Naive thymus-derived CD4-positive, alpha-beta T cell (primary cell): ENCODE results near the gene NEMP2. TPM values are rescaled to one million over a fixed set of nuclear protein-coding genes. Genes with fewer than 3 reads are reported as not detected.

ENCODE experiments used
- ATAC-seq: fragments of 150-1000 bp; cut with Tn5 transposase; 2 replicates; pipeline ENCODE4 v1.10.0; 2021; ENCODE audit warnings: mild to moderate bottlenecking, moderate library complexity
- CTCF ChIA-PET: fragments of 350-600 bp; sonication (Branson Sonifier 250); formaldehyde crosslinking; loops from one replicate; lab custom pipeline; 2021; ENCODE audit warnings: antibody characterized with exemption; lab: Charles Lee
- POLR2A ChIA-PET: fragments of 350-600 bp; sonication (Branson Sonifier 250); formaldehyde crosslinking; loops from one replicate; lab custom pipeline; 2021; ENCODE audit warnings: antibody characterized with exemption, inconsistent platforms; lab: Charles Lee
- DNase-seq, 9 donors: peaks; one replicate each; pipeline versions ENCODE4 v3.0.0 to v3.0.0-alpha.2; 2020 to 2022; ENCODE audit warnings: mixed read lengths in 1 of 9
- H3K27ac ChIP-seq: one replicate; pipeline ENCODE4 v1.7.0; 2013; ENCODE audit warnings: mild to moderate bottlenecking, low read depth, low read length, moderate library complexity
- H3K27me3 ChIP-seq, 2 donors: one replicate each; pipeline ENCODE4 v1.7.0; 2013; ENCODE audit warnings: low read length in 2 of 2, mild to moderate bottlenecking in 2 of 2, moderate library complexity in 2 of 2; ENCODE audit not compliant: control insufficient read depth in 2 of 2, insufficient read depth in 2 of 2
- H3K36me3 ChIP-seq, 3 experiments: 1 replicate in 2 of 3; 2 replicates in 1 of 3; pipeline ENCODE4 v1.7.0; 2013; ENCODE audit warnings: low read length in 3 of 3, mild to moderate bottlenecking in 3 of 3, moderate library complexity in 1 of 3; ENCODE audit not compliant: insufficient read depth in 3 of 3, control insufficient read depth in 2 of 3
- H3K4me1 ChIP-seq, 2 donors: one replicate each; pipeline ENCODE4 v1.7.0; 2013; ENCODE audit warnings: low read length in 2 of 2, mild to moderate bottlenecking in 2 of 2, moderate library complexity in 1 of 2; ENCODE audit not compliant: control insufficient read depth in 2 of 2, insufficient read depth in 2 of 2
- H3K4me3 ChIP-seq: 2 replicates; pipeline ENCODE4 v1.7.0; 2013; ENCODE audit warnings: mild to moderate bottlenecking, low read length
- H3K9me3 ChIP-seq, 3 experiments: 1 replicate in 2 of 3; 2 replicates in 1 of 3; pipeline ENCODE4 v1.7.0; 2013; ENCODE audit warnings: low read length in 3 of 3; ENCODE audit not compliant: control insufficient read depth in 2 of 3
- H3K27ac Mint-ChIP-seq, 9 donors: one replicate each; pipeline ENCODE4 v1.8.0; 2020 to 2022; ENCODE audit warnings: mixed read lengths in 9 of 9, mild to moderate bottlenecking in 8 of 9, moderate library complexity in 5 of 9, inconsistent platforms in 2 of 9
- H3K27me3 Mint-ChIP-seq, 5 donors: one replicate each; pipeline ENCODE4 v1.8.0; 2021 to 2022; ENCODE audit warnings: mixed read lengths in 5 of 5, mild to moderate bottlenecking in 1 of 5
- H3K36me3 Mint-ChIP-seq, 5 donors: one replicate each; pipeline ENCODE4 v1.8.0; 2020 to 2022; ENCODE audit warnings: mixed read lengths in 5 of 5, mild to moderate bottlenecking in 3 of 5, inconsistent platforms in 1 of 5
- H3K4me1 Mint-ChIP-seq, 7 donors: one replicate each; pipeline ENCODE4 v1.8.0; 2020 to 2022; ENCODE audit warnings: mixed read lengths in 7 of 7, mild to moderate bottlenecking in 3 of 7, inconsistent platforms in 1 of 7
- H3K4me3 Mint-ChIP-seq, 10 donors: one replicate each; pipeline ENCODE4 v1.8.0; 2020 to 2022; ENCODE audit warnings: mild to moderate bottlenecking in 10 of 10, mixed read lengths in 10 of 10, moderate library complexity in 6 of 10, inconsistent platforms in 2 of 10
- H3K9me3 Mint-ChIP-seq, 11 donors: one replicate each; pipeline ENCODE4 v1.8.0; 2020 to 2022; ENCODE audit warnings: mixed read lengths in 11 of 11, mild to moderate bottlenecking in 4 of 11, inconsistent platforms in 1 of 11, moderate library complexity in 1 of 11
- intact Hi-C, 2 donors: fragments of 100-400 bp; cut with micrococcal nuclease; formaldehyde crosslinking; loops; one replicate each; pipeline ENCODE4 v1.15.1; 2023
- polyA plus RNA-seq, 2 donors: library from polyadenylated mRNA; unstranded; fragments of 300-500 nt; fragmentation: Illumina TruSeq; gene quantifications; one replicate each; pipeline ENCODE4 v1.2.3, GENCODE V29; 2021
- total RNA-seq, 6 experiments: library from RNA in 5 of 6; stranded (reverse) in 5 of 6; gene quantifications; 1 replicate in 5 of 6; 2 replicates in 1 of 6; pipeline ENCODE4 v1.2.3 and lab custom pipeline; 2021 to 2026

Gene NEMP2
- total and polyA plus RNA-seq, 7 experiments from 2014 or later: 10.0 to 30.8 (median 17.3) TPM

DNA sequence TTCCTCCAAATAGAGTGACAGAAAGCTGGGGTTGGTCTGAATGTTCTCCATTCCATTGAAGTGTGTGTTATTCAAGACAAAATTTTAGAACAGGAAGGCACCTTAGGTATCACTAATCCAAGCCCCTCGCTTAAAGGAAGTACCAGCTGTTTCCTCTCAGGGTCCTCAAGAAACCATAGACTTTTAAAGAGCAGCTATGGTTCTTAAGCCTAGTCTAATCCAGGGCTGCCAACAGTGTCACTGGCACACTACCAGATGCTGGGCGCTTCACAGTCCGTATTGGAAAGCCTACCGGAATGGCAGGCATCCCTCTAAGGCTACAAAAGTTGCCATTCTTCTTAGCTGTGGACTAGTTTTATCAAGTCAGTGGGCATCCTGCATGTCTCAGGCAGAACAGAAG lies 1.9 kb downstream of the NEMP2 start:
- no peaks in the 10 kb centered on the region for H3K27me3 ChIP-seq
- ATAC-seq (no peak), DNase-seq (no peak)
- H3K4me3 Mint-ChIP-seq: peak overlapping the region; percentile 30 to 99 (median 97)
- no peak overlapping the region for H3K4me3 ChIP-seq
- H3K4me1 Mint-ChIP-seq: peaks cover 30 to 82% (median 79%) of the 10 kb centered on the region in 7 donors
- H3K36me3 ChIP-seq: peaks cover 0 to 2% (median 0%) of the 10 kb centered on the region in 3 experiments
- CTCF ChIA-PET: interaction anchor here (0.5 to 1.2 kb wide), 2 partner anchors 125 to 414 kb away, joined by 3 read pairs; no protein-coding TSS in a partner anchor
- H3K9me3 ChIP-seq: no peaks in the 10 kb centered on the region
- peaks cover 0 to 31% (median 0%) of the 10 kb centered on the region in 5 donors for H3K36me3 Mint-ChIP-seq
- H3K9me3 Mint-ChIP-seq: peaks cover 0 to 12% (median 5%) of the 10 kb centered on the region in 11 donors
- intact Hi-C loops: loop anchor here (1.0 to 10.0 kb wide), 8 partner anchors 16 to 1082 kb away; partner anchors contain the start of genes ANKAR (in 1 of the 2), HIBCH (in 1 of the 2), OSGEPL1 (in 1 of the 2) and STAT1 (in 1 of the 2)
- peak overlapping the region; percentile 26 to 100 (median 99) for H3K27ac Mint-ChIP-seq
- peaks cover 20 to 36% of the 10 kb centered on the region in 2 donors for H3K4me1 ChIP-seq
- H3K27ac ChIP-seq: peak overlapping the region; percentile 96
- no peaks in the 10 kb centered on the region for H3K27me3 Mint-ChIP-seq
- POLR2A ChIA-PET: interaction anchor here (0.6 to 3.5 kb wide), 14 partner anchors 9 to 155 kb away, joined by 3 to 50 read pairs (median 3); partner anchors contain the start of gene MFSD6

DNA sequence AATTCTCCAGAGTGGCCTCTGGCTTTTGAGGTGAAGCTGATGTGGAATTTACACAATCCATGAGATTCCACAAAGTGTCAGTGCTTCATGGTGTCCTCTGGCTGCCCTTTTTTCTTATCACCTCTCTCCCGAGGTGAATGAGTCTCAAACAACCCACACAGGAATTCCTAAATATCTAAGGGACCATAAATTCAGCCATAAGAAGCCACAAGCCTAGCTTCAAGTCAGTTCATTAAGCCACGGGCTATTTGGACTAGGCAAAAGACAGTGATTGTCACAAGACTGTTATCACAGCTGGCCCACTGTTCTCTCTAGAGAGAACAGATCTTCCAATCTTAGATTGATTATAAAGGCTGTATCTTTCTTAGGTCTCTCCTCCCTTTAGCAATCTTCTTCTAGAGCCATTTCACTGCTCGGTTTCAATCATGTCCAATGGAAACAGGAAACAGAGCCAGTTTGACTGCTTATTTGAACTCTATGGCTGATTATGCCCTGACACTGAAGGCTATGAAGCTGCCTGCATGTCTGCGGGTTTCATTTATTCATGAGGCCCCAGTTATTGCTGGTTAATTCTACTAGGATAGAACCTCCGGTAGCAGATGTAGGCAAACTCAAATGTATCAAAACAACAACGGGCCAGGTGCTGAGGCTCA lies 4.1 kb downstream of the NEMP2 start:
- no peak for ATAC-seq
- peaks cover 31 to 88% (median 85%) of the 10 kb centered on the region in 7 donors for H3K4me1 Mint-ChIP-seq
- H3K27me3 ChIP-seq: no peaks in the 10 kb centered on the region
- intact Hi-C loops: loop anchor here (1.0 to 10.0 kb wide), 8 partner anchors 10 to 1084 kb away; partner anchors contain the start of genes ANKAR (in 1 of the 2), HIBCH (in 1 of the 2), OSGEPL1 (in 1 of the 2) and STAT1 (in 1 of the 2)
- no peak overlapping the region for H3K4me3 ChIP-seq
- H3K36me3 ChIP-seq: peaks cover 0 to 2% (median 0%) of the 10 kb centered on the region in 3 experiments
- H3K9me3 Mint-ChIP-seq: peaks cover 0 to 5% (median 0%) of the 10 kb centered on the region in 11 donors
- H3K27me3 Mint-ChIP-seq: no peaks in the 10 kb centered on the region
- POLR2A ChIA-PET: interaction anchor here (1.0 to 3.3 kb wide), 4 partner anchors 10 to 123 kb away, joined by 3 to 11 read pairs (median 5); no protein-coding TSS in a partner anchor
- H3K27ac ChIP-seq: no peak overlapping the region
- peak overlapping the region in 8 of 9 donors; percentile 14 to 83 (median 66) for H3K27ac Mint-ChIP-seq
- CTCF ChIA-PET: no interaction called here
- peaks cover 15 to 36% of the 10 kb centered on the region in 2 donors for H3K4me1 ChIP-seq
- H3K4me3 Mint-ChIP-seq: peak overlapping the region in 8 of 10 donors; percentile 4 to 58 (median 21)
- peaks cover 0 to 23% (median 0%) of the 10 kb centered on the region in 5 donors for H3K36me3 Mint-ChIP-seq
- H3K9me3 ChIP-seq: no peaks in the 10 kb centered on the region
- peak in 2 of 9 donors; percentile 22 to 25 for DNase-seq

DNA sequence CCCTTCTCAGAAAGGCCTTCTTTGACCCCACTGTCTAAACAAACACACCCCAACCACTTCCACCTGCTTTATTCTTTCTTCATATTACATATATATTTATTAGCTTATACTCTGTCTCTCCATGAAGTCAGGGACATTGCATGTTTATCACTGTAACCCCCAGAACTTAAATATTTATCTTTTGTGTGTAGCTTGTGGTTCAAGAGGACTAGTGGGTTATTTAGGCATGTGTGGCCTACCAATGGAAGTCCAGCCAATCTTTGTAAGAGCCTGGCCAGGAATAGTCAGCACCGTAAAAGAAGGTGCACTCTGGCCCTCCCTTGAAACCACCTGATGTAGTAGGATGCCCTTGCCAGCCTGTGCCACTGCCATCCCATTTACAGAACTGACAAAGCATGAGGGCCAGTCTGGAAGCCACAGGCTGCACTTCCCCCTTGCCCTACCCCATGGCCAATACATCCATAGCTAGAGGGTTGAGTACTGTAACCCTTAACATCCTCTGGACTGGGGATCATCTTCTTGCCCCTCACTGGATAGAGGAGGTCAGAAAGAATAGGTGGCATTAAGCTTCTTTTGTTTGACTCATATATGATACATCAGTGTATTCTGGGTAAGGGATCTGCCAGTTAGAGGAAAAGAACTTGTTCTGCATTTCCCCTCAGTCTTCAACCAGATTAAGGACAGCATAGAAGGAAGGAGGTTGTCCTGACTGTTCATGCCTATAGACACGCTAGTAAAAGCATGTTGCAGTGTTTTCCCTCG lies 4.9 kb downstream of the NEMP2 start:
- Mint-ChIP-seq H3K27me3 (no peaks in the 10 kb centered on the region), H3K4me3 (peak overlapping the region in 6 of 10 donors; percentile 4 to 62 (median 40)), H3K4me1 (peaks cover 32 to 87% (median 86%) of the 10 kb centered on the region in 7 donors), H3K9me3 (peaks cover 0 to 5% (median 0%) of the 10 kb centered on the region in 11 donors), H3K27ac (peak overlapping the region; percentile 14 to 83 (median 68)), H3K36me3 (peaks cover 0 to 24% (median 0%) of the 10 kb centered on the region in 5 donors)
- Histone ChIP-seq H3K4me3 (no peak overlapping the region), H3K27ac (no peak overlapping the region), H3K4me1 (peaks cover 15 to 36% of the 10 kb centered on the region in 2 donors), H3K36me3 (peaks cover 0 to 2% (median 0%) of the 10 kb centered on the region in 3 experiments), H3K27me3 (no peaks in the 10 kb centered on the region), H3K9me3 (no peaks in the 10 kb centered on the region)
- ATAC-seq: no peak
- ChIA-PET POLR2A (interaction anchor here (0.8 to 3.3 kb wide), 4 partner anchors 9 to 114 kb away, joined by 3 to 11 read pairs (median 4); no protein-coding TSS in a partner anchor), CTCF (interaction anchor here (0.5 to 0.7 kb wide), 3 partner anchors 137 to 665 kb away, joined by 3 to 4 read pairs (median 4); no protein-coding TSS in a partner anchor)
- DNase-seq: no peak
- intact Hi-C loops: loop anchor here (1.0 to 10.0 kb wide), 8 partner anchors 9 to 1085 kb away; partner anchors contain the start of genes ANKAR (in 1 of the 2), HIBCH (in 1 of the 2), OSGEPL1 (in 1 of the 2) and STAT1 (in 1 of the 2)

DNA sequence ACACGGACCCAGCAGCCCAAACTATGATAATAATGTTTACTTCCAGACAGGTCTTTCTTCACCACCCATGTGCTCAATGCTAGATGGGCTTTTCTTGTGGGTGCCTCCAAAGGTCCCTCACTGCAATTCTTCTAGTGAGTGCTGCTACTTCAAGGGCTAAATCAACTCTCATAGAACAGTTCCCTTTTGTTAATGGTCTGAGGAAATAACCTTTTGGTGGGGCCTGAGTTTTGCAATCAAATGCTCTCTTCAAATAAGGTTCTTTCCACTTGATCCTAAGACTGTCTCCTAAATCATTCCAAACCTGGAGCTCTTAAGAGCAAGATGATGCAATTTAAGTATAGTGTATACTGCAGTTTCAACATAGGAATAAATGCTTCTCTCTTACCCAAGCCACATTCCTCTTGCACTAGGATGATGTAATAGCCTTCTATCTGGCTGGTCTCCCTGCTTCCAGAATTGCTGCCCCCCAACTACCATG lies 6.0 kb downstream of the NEMP2 start:
- no peaks in the 10 kb centered on the region for H3K27me3 ChIP-seq
- ChIA-PET POLR2A (interaction anchor here (0.8 to 3.3 kb wide), 3 partner anchors 8 to 113 kb away, joined by 3 to 11 read pairs (median 5); no protein-coding TSS in a partner anchor), CTCF (interaction anchor here (1.1 kb wide), 1 partner anchor 8 kb away, joined by 3 read pairs; no protein-coding TSS in a partner anchor)
- no peak for DNase-seq
- Mint-ChIP-seq H3K4me1 (peaks cover 35 to 81% (median 79%) of the 10 kb centered on the region in 7 donors), H3K4me3 (no peak overlapping the region), H3K36me3 (peaks cover under 1 to 30% (median 6%) of the 10 kb centered on the region in 5 donors), H3K27me3 (no peaks in the 10 kb centered on the region), H3K9me3 (peaks cover 0 to 5% (median 0%) of the 10 kb centered on the region in 11 donors), H3K27ac (peak overlapping the region in 7 of 9 donors; percentile 14 to 83 (median 69))
- no peak for ATAC-seq
- H3K9me3 ChIP-seq: no peaks in the 10 kb centered on the region
- H3K4me3 ChIP-seq: no peak overlapping the region
- H3K4me1 ChIP-seq: peaks cover 15 to 32% of the 10 kb centered on the region in 2 donors
- intact Hi-C loops: no loop called here
- H3K27ac ChIP-seq: no peak overlapping the region
- peaks cover 0 to 5% (median 3%) of the 10 kb centered on the region in 3 experiments for H3K36me3 ChIP-seq

DNA sequence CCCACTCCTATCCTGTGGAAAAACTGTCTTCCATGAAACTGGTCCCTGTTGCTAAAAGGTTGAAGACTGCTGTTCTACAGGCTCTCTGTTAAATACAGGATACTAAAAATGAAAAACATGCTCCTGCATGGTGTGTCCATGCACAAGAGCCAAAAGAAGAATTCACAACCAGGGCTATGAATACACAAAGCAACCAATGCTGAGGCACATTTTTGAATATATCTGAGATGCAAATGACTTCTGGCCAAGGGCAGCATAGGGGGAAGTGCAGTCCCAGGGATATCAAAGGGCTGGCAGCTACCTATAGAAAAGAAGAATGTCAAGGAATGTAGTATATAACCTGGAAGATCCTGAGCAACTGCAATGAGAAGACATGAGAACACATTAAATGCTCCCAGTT lies 6.6 kb downstream of the NEMP2 start:
- no peak overlapping the region for H3K4me3 Mint-ChIP-seq
- intact Hi-C loops: no loop called here
- H3K9me3 ChIP-seq: no peaks in the 10 kb centered on the region
- H3K27me3 ChIP-seq: no peaks in the 10 kb centered on the region
- H3K4me1 ChIP-seq: peaks cover 10 to 25% of the 10 kb centered on the region in 2 donors
- H3K36me3 Mint-ChIP-seq: peaks cover 3 to 33% (median 9%) of the 10 kb centered on the region in 5 donors
- DNase-seq (no peak), ATAC-seq (no peak)
- H3K27ac Mint-ChIP-seq: peak overlapping the region in 6 of 9 donors; percentile 8 to 83 (median 66)
- ChIA-PET CTCF (no interaction called here), POLR2A (no interaction called here)
- H3K27ac ChIP-seq: no peak overlapping the region
- H3K36me3 ChIP-seq: peaks cover 0 to 5% (median 3%) of the 10 kb centered on the region in 3 experiments
- peaks cover 0 to 5% (median 0%) of the 10 kb centered on the region in 11 donors for H3K9me3 Mint-ChIP-seq
- peaks cover 32 to 75% (median 73%) of the 10 kb centered on the region in 7 donors for H3K4me1 Mint-ChIP-seq
- H3K4me3 ChIP-seq: no peak overlapping the region
- no peaks in the 10 kb centered on the region for H3K27me3 Mint-ChIP-seq
